Parathyroid adenoma (tissue), 2 donors: Measurements from ENCODE around the gene ATG9B.
A peak's percentile ranks its signal among the peaks of the same experiment; 100 is the strongest.
"Not testable (repeated sequence)": the region's sequence is repeated elsewhere in the genome, so short reads cannot be mapped to it uniquely, and the experiment has no call there.

Source experiments
- H2AFZ ChIP-seq: fragments of 300-600 bp; sonication (generic); one replicate; pipeline ENCODE4 v1.7.0; 2017; ENCODE audit warnings: antibody characterized with exemption, mild to moderate bottlenecking
- H3K27ac ChIP-seq: fragments of 300-600 bp; sonication (generic); one replicate; pipeline ENCODE4 v1.7.0; 2017
- H3K27me3 ChIP-seq: fragments of 300-600 bp; sonication (generic); one replicate; pipeline ENCODE4 v1.7.0; 2017; ENCODE audit warnings: low read length; ENCODE audit not compliant: control insufficient read depth, insufficient read depth
- H3K36me3 ChIP-seq: fragments of 300-600 bp; sonication (generic); one replicate; pipeline ENCODE4 v1.7.0; 2017; ENCODE audit warnings: low read length; ENCODE audit not compliant: control insufficient read depth, insufficient read depth
- H3K4me1 ChIP-seq: fragments of 300-600 bp; sonication (generic); one replicate; pipeline ENCODE4 v1.7.0; 2017; ENCODE audit warnings: control low read depth
- H3K4me2 ChIP-seq: fragments of 300-600 bp; sonication (generic); one replicate; pipeline ENCODE4 v1.7.0; 2017; ENCODE audit warnings: low read length
- H3K4me3 ChIP-seq: fragments of 300-600 bp; sonication (generic); one replicate; pipeline ENCODE4 v1.7.0; 2017; ENCODE audit warnings: low read depth, low read length
- H3K79me2 ChIP-seq: fragments of 300-600 bp; sonication (generic); one replicate; pipeline ENCODE4 v1.7.0; 2017; ENCODE audit warnings: control low read depth
- H3K9ac ChIP-seq: fragments of 300-600 bp; sonication (generic); one replicate; pipeline ENCODE4 v1.7.0; 2017; ENCODE audit warnings: mild to moderate bottlenecking
- H3K9me3 ChIP-seq: fragments of 300-600 bp; sonication (generic); one replicate; pipeline ENCODE4 v1.7.0; 2017; ENCODE audit warnings: low read length; ENCODE audit not compliant: control insufficient read depth
- TF ChIP-seq, protein P1 (sequence below): fragments of 300-600 bp; sonication (generic); IDR thresholded peaks from one replicate; pipeline ENCODE4 v1.7.0; 2017; ENCODE audit warnings: antibody characterized with exemption, mild to moderate bottlenecking
- donor health status: primary hyperparathyroidism.

Gene ATG9B

DNA sequence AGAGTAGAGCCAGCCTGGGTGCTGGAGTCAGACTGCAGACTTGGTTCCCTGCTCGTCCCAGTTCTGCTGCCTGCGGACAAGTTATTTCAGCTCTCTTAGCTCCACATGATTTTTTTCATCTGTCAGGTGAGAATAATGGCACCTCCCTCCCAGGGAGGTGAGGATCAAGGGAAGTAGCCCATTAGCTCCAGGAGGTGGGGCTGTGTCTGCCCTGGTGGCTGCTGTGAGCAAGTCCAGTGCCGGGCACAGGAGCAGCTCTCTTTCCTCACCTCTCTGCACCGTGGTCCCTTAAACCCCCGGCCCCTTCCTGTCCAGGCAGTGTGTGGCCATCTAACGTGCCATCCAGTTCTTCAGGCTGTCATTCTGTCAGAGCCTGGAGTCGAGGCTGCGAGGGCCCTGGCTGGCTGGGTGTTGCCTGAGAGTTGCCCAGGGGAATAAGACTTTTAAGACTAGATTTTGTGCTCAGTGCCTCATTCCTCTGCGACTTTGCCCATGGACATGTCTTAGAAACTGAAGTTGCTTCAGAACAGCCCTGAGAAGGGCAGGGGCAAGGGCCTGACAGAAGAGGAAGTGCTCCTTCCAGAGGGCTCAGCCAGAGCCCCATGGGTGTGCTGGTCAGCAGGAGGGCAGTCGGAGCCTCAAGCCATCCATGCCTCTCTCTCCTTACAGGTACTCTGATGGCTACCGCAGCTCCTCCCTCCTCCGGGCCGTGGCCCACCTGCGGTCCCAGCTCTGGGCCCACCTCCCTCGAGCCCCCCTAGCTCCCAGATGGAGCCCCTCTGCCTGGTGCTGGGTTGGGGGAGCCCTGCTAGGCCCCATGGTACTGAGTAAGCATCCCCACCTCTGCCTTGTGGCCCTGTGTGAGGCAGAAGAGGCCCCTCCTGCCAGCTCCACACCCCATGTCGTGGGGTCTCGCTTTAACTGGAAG, 8.9 kb upstream of the ATG9B start:
- Histone ChIP-seq H3K4me1 (peaks cover 3% of the 10 kb centered on the region), H3K9ac (no peak overlapping the region), H3K9me3 (no peaks in the 10 kb centered on the region), H3K79me2 (peaks cover 27% of the 10 kb centered on the region), H3K27ac (no peak overlapping the region), H2AFZ (no peak overlapping the region), H3K27me3 (no peaks in the 10 kb centered on the region), H3K36me3 (no peaks in the 10 kb centered on the region), H3K4me2 (no peak overlapping the region), H3K4me3 (no peak overlapping the region)
- TF ChIP-seq, protein P1, sequence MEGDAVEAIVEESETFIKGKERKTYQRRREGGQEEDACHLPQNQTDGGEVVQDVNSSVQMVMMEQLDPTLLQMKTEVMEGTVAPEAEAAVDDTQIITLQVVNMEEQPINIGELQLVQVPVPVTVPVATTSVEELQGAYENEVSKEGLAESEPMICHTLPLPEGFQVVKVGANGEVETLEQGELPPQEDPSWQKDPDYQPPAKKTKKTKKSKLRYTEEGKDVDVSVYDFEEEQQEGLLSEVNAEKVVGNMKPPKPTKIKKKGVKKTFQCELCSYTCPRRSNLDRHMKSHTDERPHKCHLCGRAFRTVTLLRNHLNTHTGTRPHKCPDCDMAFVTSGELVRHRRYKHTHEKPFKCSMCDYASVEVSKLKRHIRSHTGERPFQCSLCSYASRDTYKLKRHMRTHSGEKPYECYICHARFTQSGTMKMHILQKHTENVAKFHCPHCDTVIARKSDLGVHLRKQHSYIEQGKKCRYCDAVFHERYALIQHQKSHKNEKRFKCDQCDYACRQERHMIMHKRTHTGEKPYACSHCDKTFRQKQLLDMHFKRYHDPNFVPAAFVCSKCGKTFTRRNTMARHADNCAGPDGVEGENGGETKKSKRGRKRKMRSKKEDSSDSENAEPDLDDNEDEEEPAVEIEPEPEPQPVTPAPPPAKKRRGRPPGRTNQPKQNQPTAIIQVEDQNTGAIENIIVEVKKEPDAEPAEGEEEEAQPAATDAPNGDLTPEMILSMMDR: no peak

DNA sequence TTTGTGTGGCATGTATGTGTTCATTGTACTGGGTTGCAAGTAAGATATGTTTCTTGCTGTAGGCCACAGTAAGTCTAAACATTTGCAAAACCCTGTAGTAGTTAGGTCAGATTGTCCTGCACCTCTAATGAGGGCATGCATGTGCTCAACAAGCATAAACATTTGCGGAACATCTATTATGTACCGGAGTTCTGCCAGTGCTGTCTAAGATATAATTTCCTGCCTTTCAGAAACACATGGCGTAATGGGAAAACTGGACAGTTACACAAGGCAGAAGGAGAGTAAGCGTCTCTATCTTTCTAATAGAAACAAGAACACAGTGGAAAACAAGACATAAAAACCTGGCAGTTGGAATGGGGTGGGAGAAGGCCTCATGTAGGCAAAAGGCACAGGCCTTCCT, 6.7 kb upstream of the ATG9B start:
- Histone ChIP-seq H3K36me3 (no peaks in the 10 kb centered on the region), H3K4me2 (no peak overlapping the region), H3K27ac (no peak overlapping the region), H3K4me3 (no peak overlapping the region), H2AFZ (no peak overlapping the region), H3K9ac (no peak overlapping the region), H3K9me3 (no peaks in the 10 kb centered on the region), H3K27me3 (no peaks in the 10 kb centered on the region), H3K79me2 (peaks cover 27% of the 10 kb centered on the region), H3K4me1 (peaks cover 3% of the 10 kb centered on the region)
- TF ChIP-seq, protein P1: no peak

DNA sequence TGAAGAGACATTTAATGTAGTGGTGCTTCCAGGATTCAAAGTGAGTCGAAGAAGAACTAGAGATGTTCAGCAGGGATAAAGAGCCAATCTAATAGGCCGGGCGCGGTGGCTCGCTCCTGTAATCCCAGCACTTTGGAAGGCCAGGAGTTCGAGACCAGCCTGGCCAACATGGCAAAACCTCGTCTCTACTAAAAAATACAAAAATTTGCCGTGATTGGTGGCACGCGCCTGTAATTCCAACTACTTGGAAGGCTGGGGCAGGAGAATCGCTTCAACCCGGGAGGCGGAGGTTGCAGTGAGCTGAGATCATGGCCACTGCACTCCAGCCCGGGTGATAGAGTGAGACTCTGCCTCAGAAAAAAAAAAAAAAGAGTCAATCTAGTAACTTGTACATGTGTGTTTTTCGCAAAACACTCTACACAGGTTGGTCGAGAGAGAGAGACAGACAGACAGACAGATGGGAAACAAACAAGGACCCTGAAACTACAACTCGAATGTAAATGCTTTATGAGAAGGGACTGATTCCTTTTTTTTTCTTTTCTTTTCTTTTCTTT, 4.7 kb upstream of the ATG9B start:
- TF ChIP-seq, protein P1: peak; percentile 2

DNA sequence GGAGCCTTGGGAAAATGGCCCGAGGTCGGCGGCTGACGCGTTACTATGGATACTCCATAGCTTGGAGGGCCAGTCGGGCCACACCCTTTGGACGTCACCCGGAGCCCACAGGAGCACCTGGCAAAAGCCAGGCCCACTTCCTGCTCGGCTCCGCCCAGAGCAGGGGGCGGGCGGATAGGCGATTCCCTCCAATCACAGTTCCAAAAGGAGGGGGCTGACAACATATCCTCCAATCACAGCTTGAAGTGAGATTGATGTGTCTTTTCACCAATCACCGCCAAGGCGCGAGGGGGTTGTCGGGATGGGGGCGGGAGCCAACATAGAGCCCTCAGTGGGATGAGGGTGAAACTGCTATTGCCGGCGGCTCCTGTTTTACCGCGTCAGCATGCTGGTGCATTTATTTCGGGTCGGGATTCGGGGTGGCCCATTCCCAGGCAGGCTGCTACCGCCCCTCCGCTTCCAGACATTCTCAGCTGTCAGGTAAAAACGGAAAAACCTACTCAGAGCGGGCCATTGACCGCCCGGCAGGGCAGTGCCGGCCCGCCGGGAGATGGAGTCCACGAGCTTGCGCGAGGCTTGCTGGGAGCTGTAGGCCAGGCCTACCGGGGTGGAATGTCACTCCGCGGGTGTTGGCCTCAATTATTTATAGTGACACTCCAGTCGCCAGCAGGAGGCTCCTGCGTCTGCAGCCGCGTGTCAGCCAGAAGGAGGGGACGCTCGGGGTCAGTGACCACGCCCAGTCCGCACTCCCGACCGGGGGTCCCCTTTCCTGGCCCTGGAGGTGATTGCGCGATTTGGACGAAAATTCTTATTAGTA, 4.0 kb upstream of the ATG9B start, which contains the start of gene ABCB8:
Gene ABCB8, plus strand, starts transcription at position 320 of the 817 bp plus-strand sequence. Its CDS starts 66 bp downstream, at position 386.
- no peaks in the 10 kb centered on the region for H3K36me3 ChIP-seq
- peaks cover 3% of the 10 kb centered on the region for H3K4me1 ChIP-seq
- H3K9me3 ChIP-seq: no peaks in the 10 kb centered on the region
- peak within 1 kb of the TSS; percentile 59 for H3K27ac ChIP-seq
- H3K4me3 ChIP-seq: peak within 1 kb of the TSS; percentile 88
- H3K27me3 ChIP-seq: no peaks in the 10 kb centered on the region
- H3K4me2 ChIP-seq: peak within 1 kb of the TSS; percentile 81
- no peak within 1 kb of the TSS for H3K9ac ChIP-seq
- TF ChIP-seq, protein P1: peak; percentile 84
- H3K79me2 ChIP-seq: peaks cover 21% of the 10 kb centered on the region
- H2AFZ ChIP-seq: peak within 1 kb of the TSS; percentile 95

More for the DNA sequence above, 4.7 kb upstream of the ATG9B start:
- peak overlapping the region; percentile 81 for H3K4me2 ChIP-seq
- peaks cover 23% of the 10 kb centered on the region for H3K79me2 ChIP-seq
- H3K36me3 ChIP-seq: no peaks in the 10 kb centered on the region
- H2AFZ ChIP-seq: peak overlapping the region; percentile 95
- peaks cover 3% of the 10 kb centered on the region for H3K4me1 ChIP-seq
- H3K27me3 ChIP-seq: no peaks in the 10 kb centered on the region
- no peak overlapping the region for H3K9ac ChIP-seq
- peak overlapping the region; percentile 59 for H3K27ac ChIP-seq
- H3K9me3 ChIP-seq: no peaks in the 10 kb centered on the region
- H3K4me3 ChIP-seq: peak overlapping the region; percentile 88

DNA sequence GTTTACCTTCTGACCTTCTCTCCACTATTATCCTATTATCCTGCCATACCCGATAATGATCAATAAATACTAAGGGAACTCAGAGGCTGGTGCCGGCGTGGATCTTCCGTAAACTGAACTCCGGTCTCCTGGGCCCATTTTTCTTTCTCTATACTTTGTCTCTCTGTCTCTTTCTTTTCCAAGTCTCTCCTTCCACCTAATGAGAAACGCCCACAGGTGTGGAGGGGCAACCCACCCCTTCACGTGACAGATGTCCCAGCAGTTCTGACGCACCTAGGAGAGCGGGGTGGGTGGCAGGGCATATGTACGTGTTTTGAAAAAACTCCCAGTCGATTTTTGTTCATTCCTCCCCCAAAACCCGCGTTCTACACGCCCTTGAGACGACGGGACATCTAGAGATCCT, 3.4 kb upstream of the ATG9B start:
- H3K36me3 ChIP-seq, H3K9me3 ChIP-seq, H3K4me1 ChIP-seq, H3K27me3 ChIP-seq, H3K9ac ChIP-seq: not testable (repeated sequence)
- Histone ChIP-seq H3K4me2 (peak overlapping the region; percentile 77), H2AFZ (peak overlapping the region; percentile 95), H3K27ac (peak overlapping the region; percentile 59), H3K79me2 (peaks cover 19% of the 10 kb centered on the region), H3K4me3 (peak overlapping the region; percentile 88)

DNA sequence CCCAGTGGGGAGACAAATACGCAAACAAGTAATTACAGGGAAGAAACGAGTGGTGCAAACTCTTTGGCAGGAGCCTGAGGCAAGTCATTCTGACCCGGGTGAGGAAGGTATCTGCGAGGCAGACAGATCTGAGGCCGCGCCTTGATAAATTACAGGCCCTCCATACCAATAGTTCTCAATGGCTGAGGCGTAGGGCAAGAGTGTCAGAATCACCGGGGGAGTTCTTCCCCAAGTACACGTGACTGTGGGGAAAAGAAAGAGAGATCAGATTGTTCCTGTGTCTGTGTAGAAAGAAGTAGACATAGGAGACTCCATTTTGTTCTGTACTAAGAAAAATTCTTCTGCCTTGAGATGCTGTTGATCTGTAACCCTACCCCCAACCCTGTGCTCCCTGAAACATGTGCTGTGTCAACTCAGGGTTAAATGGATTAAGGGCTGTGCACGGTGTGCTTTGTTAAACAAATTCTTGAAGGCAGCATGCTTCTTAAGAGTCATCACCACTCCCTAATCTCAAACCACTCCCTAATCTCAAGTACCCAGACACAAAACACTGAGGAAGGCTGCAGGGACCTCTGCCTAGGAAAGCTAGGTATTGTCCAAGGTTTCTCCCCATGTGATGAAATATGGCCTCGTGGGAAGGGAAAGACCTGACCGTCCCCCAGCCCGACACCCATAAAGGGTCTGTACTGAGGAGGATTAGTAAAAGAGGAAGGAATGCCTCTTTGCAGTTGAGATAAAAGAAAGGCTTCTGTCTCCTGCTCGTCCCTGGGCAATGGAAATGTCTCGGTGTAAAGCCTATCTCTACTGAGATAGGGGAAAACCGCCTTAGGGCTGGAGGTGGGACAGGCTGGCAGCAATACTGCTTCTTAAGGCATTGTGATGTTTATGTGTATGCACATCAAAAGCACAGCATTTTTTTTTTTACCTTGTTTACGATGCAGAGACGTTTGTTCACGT, 2.8 kb upstream of the ATG9B start:
- not testable (repeated sequence) for H3K27me3 ChIP-seq, H3K9ac ChIP-seq, H3K27ac ChIP-seq, H3K4me1 ChIP-seq, H3K9me3 ChIP-seq, H3K4me3 ChIP-seq, H3K36me3 ChIP-seq
- Histone ChIP-seq H3K79me2 (peaks cover 15% of the 10 kb centered on the region), H2AFZ (peak overlapping the region; percentile 95), H3K4me2 (peak overlapping the region; percentile 77)
